DOHH2 (cell line): Measurements from ENCODE around the gene HDAC4.

ENCODE experiments used
- EZH2phosphoT487 ChIP-seq: fragments of 200-600 bp; sonication (generic); IDR thresholded peaks from 2 replicates; pipeline ENCODE4 v1.6.1; 2017; ENCODE audit warnings: borderline replicate concordance, mild to moderate bottlenecking, antibody characterized with exemption, low read length, moderate library complexity, mixed read lengths
- TF ChIP-seq, protein P1 (sequence below): fragments of 200-600 bp; sonication (generic); IDR thresholded peaks from one replicate; pipeline ENCODE4 v1.5.1; 2014; ENCODE audit warnings: antibody characterized with exemption, mild to moderate bottlenecking, low read depth, low read length; ENCODE audit not compliant: poor library complexity, severe bottlenecking

DNA sequence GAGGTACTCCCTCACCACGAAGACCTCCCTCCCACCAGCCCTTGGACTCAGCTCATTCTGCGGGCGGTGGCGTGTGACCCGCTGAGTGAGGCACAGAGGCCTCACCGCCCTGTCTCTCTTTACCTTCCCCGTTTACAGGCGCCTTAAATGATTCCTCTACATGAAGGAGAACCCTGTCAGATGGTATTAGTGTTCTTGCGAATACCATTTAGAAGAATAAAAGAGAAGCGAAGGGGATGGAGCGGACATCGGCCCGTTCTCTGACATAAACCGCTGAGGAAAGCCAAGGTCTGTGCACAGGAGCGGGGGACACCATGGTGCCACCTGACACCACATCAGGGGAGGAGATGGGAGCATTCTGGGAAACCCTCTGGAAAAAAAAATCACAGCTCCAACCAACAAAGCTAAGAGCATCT, 179.8 kb downstream of the HDAC4 start:
- TF ChIP-seq, protein P1, sequence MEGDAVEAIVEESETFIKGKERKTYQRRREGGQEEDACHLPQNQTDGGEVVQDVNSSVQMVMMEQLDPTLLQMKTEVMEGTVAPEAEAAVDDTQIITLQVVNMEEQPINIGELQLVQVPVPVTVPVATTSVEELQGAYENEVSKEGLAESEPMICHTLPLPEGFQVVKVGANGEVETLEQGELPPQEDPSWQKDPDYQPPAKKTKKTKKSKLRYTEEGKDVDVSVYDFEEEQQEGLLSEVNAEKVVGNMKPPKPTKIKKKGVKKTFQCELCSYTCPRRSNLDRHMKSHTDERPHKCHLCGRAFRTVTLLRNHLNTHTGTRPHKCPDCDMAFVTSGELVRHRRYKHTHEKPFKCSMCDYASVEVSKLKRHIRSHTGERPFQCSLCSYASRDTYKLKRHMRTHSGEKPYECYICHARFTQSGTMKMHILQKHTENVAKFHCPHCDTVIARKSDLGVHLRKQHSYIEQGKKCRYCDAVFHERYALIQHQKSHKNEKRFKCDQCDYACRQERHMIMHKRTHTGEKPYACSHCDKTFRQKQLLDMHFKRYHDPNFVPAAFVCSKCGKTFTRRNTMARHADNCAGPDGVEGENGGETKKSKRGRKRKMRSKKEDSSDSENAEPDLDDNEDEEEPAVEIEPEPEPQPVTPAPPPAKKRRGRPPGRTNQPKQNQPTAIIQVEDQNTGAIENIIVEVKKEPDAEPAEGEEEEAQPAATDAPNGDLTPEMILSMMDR, result no peak
- no peak for TF ChIP-seq EZH2phosphoT487
